Brain pericyte (primary cell): ENCODE data around the gene HIP1.
A peak's percentile ranks its signal among the peaks of the same experiment; 100 is the strongest.
"Not testable (repeated sequence)": the region's sequence is repeated elsewhere in the genome, so short reads cannot be mapped to it uniquely, and the experiment has no call there.

ENCODE experiments used
- DNase-seq: peaks from one replicate; pipeline ENCODE4 v3.0.0-alpha.2; 2012; ENCODE audit warnings: low read depth, low spot score

HIP1 gene

GRCh38 chr7:75531359-75531821 is 207.4 kb downstream of the HIP1 start:
- DNase-seq, result no peak

- not testable (repeated sequence) for DNase-seq
Measured at GRCh38 chr7:75527224-75527722, 211.5 kb downstream of the HIP1 start.

GRCh38 chr7:75521727-75522126 is 217.0 kb downstream of the HIP1 start:
- not testable (repeated sequence) for DNase-seq

GRCh38 chr7:75518842-75519241 is 219.9 kb downstream of the HIP1 start:
- DNase-seq, result not testable (repeated sequence)

- not testable (repeated sequence) for DNase-seq
Measured at GRCh38 chr7:75509033-75509432, 229.7 kb downstream of the HIP1 start.

- DNase-seq, result not testable (repeated sequence)
Measured at GRCh38 chr7:75492020-75492419, 246.7 kb downstream of the HIP1 start, which contains the start of gene SPDYE5. Gene SPDYE5 (plus strand): TSS chr7:75492320. CDS start chr7:75494048, 1,728 bp downstream.

- peak; percentile 62 for DNase-seq
Measured at GRCh38 chr7:75485979-75486643, 252.6 kb downstream of the HIP1 start, which contains the start of gene POM121C. Gene POM121C (minus strand): TSS chr7:75486299. CDS start chr7:75441496, 44,803 bp downstream.

GRCh38 chr7:75485355-75485978 is 253.3 kb downstream of the HIP1 start:
- DNase-seq, result not testable (repeated sequence)
